ENCODE measurements around the gene ADAMTS12.

Gene ADAMTS12

GRCh38 chr5:33733225-33733624, 158.6 kb downstream of the ADAMTS12 start:
- H3K4me1 ChIP-seq (ENCODE audit: control insufficient read depth, insufficient read depth, low read length), result peaks cover 29% of the 10 kb centered on the region
- no peak for DNase-seq (ENCODE audit: low read depth)
- no peaks in the 10 kb centered on the region for H3K36me3 ChIP-seq (ENCODE audit: control insufficient read depth, insufficient read depth, low read length, severe bottlenecking)
- no peaks in the 10 kb centered on the region for H3K27me3 ChIP-seq (replicated peaks; ENCODE audit: control insufficient read depth, insufficient read depth, low read length)
- no peaks in the 10 kb centered on the region for H3K9me3 ChIP-seq (ENCODE audit: control insufficient read depth, low read length)
- H3K9ac ChIP-seq (ENCODE audit: low read length), result no peak overlapping the region
- H3K4me3 ChIP-seq (ENCODE audit: low read length), result no peak overlapping the region

- Histone ChIP-seq H3K9me3 (ENCODE audit: control insufficient read depth, low read length) (no peaks in the 10 kb centered on the region), H3K9ac (ENCODE audit: low read length) (no peak overlapping the region), H3K4me1 (ENCODE audit: control insufficient read depth, insufficient read depth, low read length) (peaks cover 23% of the 10 kb centered on the region), H3K4me3 (ENCODE audit: low read length) (peak overlapping the region; percentile 3), H3K36me3 (ENCODE audit: control insufficient read depth, insufficient read depth, low read length, severe bottlenecking) (no peaks in the 10 kb centered on the region), H3K27me3 (replicated peaks; ENCODE audit: control insufficient read depth, insufficient read depth, low read length) (no peaks in the 10 kb centered on the region)
- no peak for DNase-seq (ENCODE audit: low read depth)
Measured at GRCh38 chr5:33726422-33727165, 165.2 kb downstream of the ADAMTS12 start.

- Histone ChIP-seq H3K36me3 (ENCODE audit: control insufficient read depth, insufficient read depth, low read length, severe bottlenecking) (no peaks in the 10 kb centered on the region), H3K27me3 (replicated peaks; ENCODE audit: control insufficient read depth, insufficient read depth, low read length) (no peaks in the 10 kb centered on the region), H3K4me1 (ENCODE audit: control insufficient read depth, insufficient read depth, low read length) (peaks cover 30% of the 10 kb centered on the region), H3K9me3 (ENCODE audit: control insufficient read depth, low read length) (no peaks in the 10 kb centered on the region), H3K4me3 (ENCODE audit: low read length) (no peak overlapping the region), H3K9ac (ENCODE audit: low read length) (no peak overlapping the region)
- DNase-seq (ENCODE audit: low read depth), result no peak
Measured at GRCh38 chr5:33725806-33726205, 166.0 kb downstream of the ADAMTS12 start.

GRCh38 chr5:33721491-33722200, 170.1 kb downstream of the ADAMTS12 start:
- no peak overlapping the region for H3K9ac ChIP-seq (ENCODE audit: low read length)
- H3K4me3 ChIP-seq (ENCODE audit: low read length), result no peak overlapping the region
- H3K36me3 ChIP-seq (ENCODE audit: control insufficient read depth, insufficient read depth, low read length, severe bottlenecking), result no peaks in the 10 kb centered on the region
- H3K4me1 ChIP-seq (ENCODE audit: control insufficient read depth, insufficient read depth, low read length), result peaks cover 36% of the 10 kb centered on the region
- H3K9me3 ChIP-seq (ENCODE audit: control insufficient read depth, low read length), result no peaks in the 10 kb centered on the region
- peak; percentile 39 for DNase-seq (ENCODE audit: low read depth)
- H3K27me3 ChIP-seq (replicated peaks; ENCODE audit: control insufficient read depth, insufficient read depth, low read length), result no peaks in the 10 kb centered on the region

- DNase-seq (ENCODE audit: low read depth), result no peak
- Histone ChIP-seq H3K9ac (ENCODE audit: low read length) (no peak overlapping the region), H3K9me3 (ENCODE audit: control insufficient read depth, low read length) (no peaks in the 10 kb centered on the region), H3K36me3 (ENCODE audit: control insufficient read depth, insufficient read depth, low read length, severe bottlenecking) (no peaks in the 10 kb centered on the region), H3K27me3 (replicated peaks; ENCODE audit: control insufficient read depth, insufficient read depth, low read length) (no peaks in the 10 kb centered on the region), H3K4me3 (ENCODE audit: low read length) (no peak overlapping the region), H3K4me1 (ENCODE audit: control insufficient read depth, insufficient read depth, low read length) (peaks cover 29% of the 10 kb centered on the region)
Measured at GRCh38 chr5:33720176-33720575, 171.6 kb downstream of the ADAMTS12 start.

- Histone ChIP-seq H3K9ac (ENCODE audit: low read length) (no peak overlapping the region), H3K36me3 (ENCODE audit: control insufficient read depth, insufficient read depth, low read length, severe bottlenecking) (no peaks in the 10 kb centered on the region), H3K27me3 (replicated peaks; ENCODE audit: control insufficient read depth, insufficient read depth, low read length) (no peaks in the 10 kb centered on the region), H3K9me3 (ENCODE audit: control insufficient read depth, low read length) (no peaks in the 10 kb centered on the region), H3K4me1 (ENCODE audit: control insufficient read depth, insufficient read depth, low read length) (peaks cover 29% of the 10 kb centered on the region), H3K4me3 (ENCODE audit: low read length) (no peak overlapping the region)
- DNase-seq (ENCODE audit: low read depth), result no peak
Measured at GRCh38 chr5:33719769-33720168, 172.0 kb downstream of the ADAMTS12 start.

GRCh38 chr5:33715661-33716060, 176.1 kb downstream of the ADAMTS12 start:
- no peak for DNase-seq (ENCODE audit: low read depth)
- Histone ChIP-seq H3K27me3 (replicated peaks; ENCODE audit: control insufficient read depth, insufficient read depth, low read length) (no peaks in the 10 kb centered on the region), H3K9ac (ENCODE audit: low read length) (no peak overlapping the region), H3K4me1 (ENCODE audit: control insufficient read depth, insufficient read depth, low read length) (peaks cover 43% of the 10 kb centered on the region), H3K9me3 (ENCODE audit: control insufficient read depth, low read length) (no peaks in the 10 kb centered on the region), H3K4me3 (ENCODE audit: low read length) (no peak overlapping the region), H3K36me3 (ENCODE audit: control insufficient read depth, insufficient read depth, low read length, severe bottlenecking) (no peaks in the 10 kb centered on the region)

GRCh38 chr5:33713136-33713765, 178.5 kb downstream of the ADAMTS12 start:
- no peak overlapping the region for H3K9ac ChIP-seq (ENCODE audit: low read length)
- peaks cover 32% of the 10 kb centered on the region for H3K4me1 ChIP-seq (ENCODE audit: control insufficient read depth, insufficient read depth, low read length)
- H3K27me3 ChIP-seq (replicated peaks; ENCODE audit: control insufficient read depth, insufficient read depth, low read length), result no peaks in the 10 kb centered on the region
- H3K36me3 ChIP-seq (ENCODE audit: control insufficient read depth, insufficient read depth, low read length, severe bottlenecking), result no peaks in the 10 kb centered on the region
- H3K4me3 ChIP-seq (ENCODE audit: low read length), result peak overlapping the region; percentile 18
- no peak for DNase-seq (ENCODE audit: low read depth)
- no peaks in the 10 kb centered on the region for H3K9me3 ChIP-seq (ENCODE audit: control insufficient read depth, low read length)

- no peak overlapping the region for H3K4me3 ChIP-seq (ENCODE audit: low read length)
- no peak for DNase-seq (ENCODE audit: low read depth)
- peaks cover 32% of the 10 kb centered on the region for H3K4me1 ChIP-seq (ENCODE audit: control insufficient read depth, insufficient read depth, low read length)
- H3K27me3 ChIP-seq (replicated peaks; ENCODE audit: control insufficient read depth, insufficient read depth, low read length), result no peaks in the 10 kb centered on the region
- no peaks in the 10 kb centered on the region for H3K9me3 ChIP-seq (ENCODE audit: control insufficient read depth, low read length)
- H3K36me3 ChIP-seq (ENCODE audit: control insufficient read depth, insufficient read depth, low read length, severe bottlenecking), result no peaks in the 10 kb centered on the region
- H3K9ac ChIP-seq (ENCODE audit: low read length), result no peak overlapping the region
Measured at GRCh38 chr5:33712664-33713063, 179.1 kb downstream of the ADAMTS12 start.

GRCh38 chr5:33711094-33711679, 180.6 kb downstream of the ADAMTS12 start:
- no peak overlapping the region for H3K4me3 ChIP-seq (ENCODE audit: low read length)
- DNase-seq (ENCODE audit: low read depth), result no peak
- H3K9me3 ChIP-seq (ENCODE audit: control insufficient read depth, low read length), result no peaks in the 10 kb centered on the region
- H3K27me3 ChIP-seq (replicated peaks; ENCODE audit: control insufficient read depth, insufficient read depth, low read length), result no peaks in the 10 kb centered on the region
- peaks cover 32% of the 10 kb centered on the region for H3K4me1 ChIP-seq (ENCODE audit: control insufficient read depth, insufficient read depth, low read length)
- H3K9ac ChIP-seq (ENCODE audit: low read length), result no peak overlapping the region
- no peaks in the 10 kb centered on the region for H3K36me3 ChIP-seq (ENCODE audit: control insufficient read depth, insufficient read depth, low read length, severe bottlenecking)

- H3K9me3 ChIP-seq (ENCODE audit: control insufficient read depth, low read length), result no peaks in the 10 kb centered on the region
- no peaks in the 10 kb centered on the region for H3K27me3 ChIP-seq (replicated peaks; ENCODE audit: control insufficient read depth, insufficient read depth, low read length)
- no peak overlapping the region for H3K9ac ChIP-seq (ENCODE audit: low read length)
- peaks cover 3% of the 10 kb centered on the region for H3K4me1 ChIP-seq (ENCODE audit: control insufficient read depth, insufficient read depth, low read length)
- no peak overlapping the region for H3K4me3 ChIP-seq (ENCODE audit: low read length)
- H3K36me3 ChIP-seq (ENCODE audit: control insufficient read depth, insufficient read depth, low read length, severe bottlenecking), result no peaks in the 10 kb centered on the region
- DNase-seq (ENCODE audit: low read depth), result no peak
Measured at GRCh38 chr5:33702867-33703266, 188.9 kb downstream of the ADAMTS12 start.

Data from adipocyte (in vitro differentiated cells).